Lung (tissue), 13 donors: ENCODE measurements around the gene MATR3. TPM values are rescaled to one million over a fixed set of nuclear protein-coding genes. Genes with fewer than 3 reads are reported as not detected.

Experiments used
- ATAC-seq: fragments of 200-7000 bp; cut with Tn5 transposase; one replicate; pipeline ENCODE4 v1.9.1; 2020; ENCODE audit warnings: moderate number of reproducible peaks; ENCODE audit not compliant: insufficient read depth, low FRiP score
- DNase-seq, 3 donors: peaks; one replicate each; pipeline ENCODE4 v3.0.0-alpha.2; 2013 to 2017
- H3K27ac ChIP-seq, 2 donors: one replicate each; pipeline ENCODE4 v1.5.1; 2013; ENCODE audit warnings: mild to moderate bottlenecking in 2 of 2, moderate library complexity in 2 of 2, control low read depth in 1 of 2, inconsistent platforms in 1 of 2, low read depth in 1 of 2, low read length in 1 of 2
- H3K27me3 ChIP-seq, 3 donors: one replicate each; pipeline ENCODE4 v1.5.1; 2013; ENCODE audit warnings: low read length in 2 of 3; ENCODE audit not compliant: control insufficient read depth in 3 of 3, insufficient read depth in 3 of 3
- H3K36me3 ChIP-seq, 4 donors: one replicate each; pipeline ENCODE4 v1.5.1; 2013; ENCODE audit warnings: low read length in 4 of 4, mild to moderate bottlenecking in 1 of 4, moderate library complexity in 1 of 4; ENCODE audit not compliant: control insufficient read depth in 4 of 4, insufficient read depth in 4 of 4
- H3K4me1 ChIP-seq, 5 donors: one replicate each; pipeline ENCODE4 v1.5.1; 2013; ENCODE audit warnings: low read length in 5 of 5, mild to moderate bottlenecking in 2 of 5, moderate library complexity in 1 of 5; ENCODE audit not compliant: control insufficient read depth in 5 of 5, insufficient read depth in 5 of 5
- H3K4me3 ChIP-seq: one replicate; pipeline ENCODE4 v1.5.1; 2013; ENCODE audit warnings: mild to moderate bottlenecking, control low read depth, moderate library complexity
- H3K9ac ChIP-seq, 2 donors: one replicate each; pipeline ENCODE4 v1.5.1; 2013; ENCODE audit warnings: low read length in 2 of 2, control low read depth in 1 of 2; ENCODE audit not compliant: insufficient read depth in 1 of 2
- H3K9me3 ChIP-seq, 4 donors: one replicate each; pipeline ENCODE4 v1.5.1; 2013; ENCODE audit warnings: low read length in 3 of 4, mild to moderate bottlenecking in 1 of 4, moderate library complexity in 1 of 4; ENCODE audit not compliant: control insufficient read depth in 4 of 4, insufficient read depth in 3 of 4
- CTCF ChIP-seq: IDR thresholded peaks from 2 replicates; pipeline ENCODE4 v1.5.1; 2012; ENCODE audit warnings: mild to moderate bottlenecking; ENCODE audit errors: control extremely low read depth, extremely low read depth
- WGBS, 2 donors: extraction: QIAGEN DNeasy Blood & Tissue Kit; methylation state at CpG; one replicate each; pipeline ENCODE4 v1.1.7; 2013; 5-methylcytosine and 5-hydroxymethylcytosine counted together
- polyA plus RNA-seq, 2 donors: library from polyadenylated mRNA; stranded (reverse); fragments of 200-250 nt; gene quantifications; one replicate each; pipeline ENCODE4 v1.2.1, GENCODE V29; 2013
- small RNA-seq: library from RNA; depleted of rRNA; stranded (forward); fragments of <200 nt; gene quantifications from one replicate; pipeline ENCODE3, GENCODE V24; 2014; ENCODE audit warnings: low replicate concordance
- total RNA-seq, 2 donors: library from RNA; depleted of rRNA in 1 of 2; stranded (reverse); fragments of >200 nt in 1 of 2; gene quantifications; one replicate each; pipeline ENCODE4 v1.2.1, GENCODE V29; 2014 to 2021
- donor health status: control.
- donor health status: control.
- donor health status: Bipolar disorder and iron deficiency.
- donor health status: healthy.
- donor health status: DM: yes; HTN: yes; CAD: no.

MATR3 gene
- total and polyA plus RNA-seq, 4 donors = 89.9 to 461 (median 100) TPM

DNA sequence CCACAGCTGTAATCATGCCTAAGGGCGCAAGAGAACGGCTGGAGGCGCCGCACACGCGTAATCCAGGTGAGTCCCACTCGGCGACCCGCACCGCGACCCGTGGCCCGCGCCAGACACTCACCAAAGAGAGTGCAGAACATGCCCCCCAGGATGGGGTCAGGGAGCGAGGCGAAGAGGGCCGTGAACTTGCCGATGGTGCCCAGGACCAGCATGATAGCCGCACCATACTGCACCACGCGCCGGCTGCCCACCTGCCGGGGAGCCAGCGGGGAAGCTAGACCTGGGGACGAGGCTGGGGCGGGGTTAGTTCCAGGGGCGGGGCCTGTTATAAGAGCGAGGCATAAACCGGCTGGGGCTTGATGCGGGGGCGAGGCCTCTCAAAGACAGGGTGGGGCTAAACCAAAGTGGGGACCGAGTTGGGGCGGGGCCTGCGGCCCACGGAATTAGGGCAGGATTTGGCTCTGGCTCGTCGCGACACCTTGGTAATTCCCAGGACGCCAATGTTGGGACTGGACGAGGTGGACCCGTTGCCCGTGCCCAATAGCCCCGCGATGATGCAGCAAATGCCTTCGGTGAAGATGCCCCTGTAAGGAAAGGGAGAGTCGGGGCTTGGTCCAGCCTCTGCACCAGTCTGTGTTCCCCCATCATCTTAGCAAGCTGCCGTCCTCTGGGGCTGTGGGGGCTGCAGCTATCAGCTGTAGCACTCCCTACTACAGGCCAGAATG lies 84.7 kb downstream of the MATR3 start:
- no peaks in the 10 kb centered on the region for H3K9me3 ChIP-seq
- peaks cover 0 to 3% (median 0%) of the 10 kb centered on the region in 5 donors for H3K4me1 ChIP-seq
- ATAC-seq (no peak), DNase-seq (no peak)
- no peak overlapping the region for H3K4me3 ChIP-seq
- 72 to 74% methylated on average over 47 of the region's 47 CpGs for WGBS, 2 donors
- H3K36me3 ChIP-seq = peaks cover 0 to 11% (median 5%) of the 10 kb centered on the region in 4 donors
- H3K9ac ChIP-seq = no peak overlapping the region
- H3K27me3 ChIP-seq = no peaks in the 10 kb centered on the region
- TF ChIP-seq CTCF = no peak
- H3K27ac ChIP-seq = no peak overlapping the region

- DNase-seq = no peak
- 76 to 81% methylated on average over 13 of the region's 13 CpGs for WGBS, 2 donors
- Histone ChIP-seq H3K4me3 (no peak overlapping the region), H3K9ac (no peak overlapping the region), H3K27me3 (no peaks in the 10 kb centered on the region), H3K27ac (no peak overlapping the region), H3K36me3 (peaks cover 0 to 8% (median 1%) of the 10 kb centered on the region in 4 donors), H3K4me1 (peaks cover 0 to 6% (median 0%) of the 10 kb centered on the region in 5 donors), H3K9me3 (no peaks in the 10 kb centered on the region)
- no peak for ATAC-seq
- TF ChIP-seq CTCF = no peak
Measured at GRCh38 chr5:139378941-139379361, 85.4 kb downstream of the MATR3 start.

DNA sequence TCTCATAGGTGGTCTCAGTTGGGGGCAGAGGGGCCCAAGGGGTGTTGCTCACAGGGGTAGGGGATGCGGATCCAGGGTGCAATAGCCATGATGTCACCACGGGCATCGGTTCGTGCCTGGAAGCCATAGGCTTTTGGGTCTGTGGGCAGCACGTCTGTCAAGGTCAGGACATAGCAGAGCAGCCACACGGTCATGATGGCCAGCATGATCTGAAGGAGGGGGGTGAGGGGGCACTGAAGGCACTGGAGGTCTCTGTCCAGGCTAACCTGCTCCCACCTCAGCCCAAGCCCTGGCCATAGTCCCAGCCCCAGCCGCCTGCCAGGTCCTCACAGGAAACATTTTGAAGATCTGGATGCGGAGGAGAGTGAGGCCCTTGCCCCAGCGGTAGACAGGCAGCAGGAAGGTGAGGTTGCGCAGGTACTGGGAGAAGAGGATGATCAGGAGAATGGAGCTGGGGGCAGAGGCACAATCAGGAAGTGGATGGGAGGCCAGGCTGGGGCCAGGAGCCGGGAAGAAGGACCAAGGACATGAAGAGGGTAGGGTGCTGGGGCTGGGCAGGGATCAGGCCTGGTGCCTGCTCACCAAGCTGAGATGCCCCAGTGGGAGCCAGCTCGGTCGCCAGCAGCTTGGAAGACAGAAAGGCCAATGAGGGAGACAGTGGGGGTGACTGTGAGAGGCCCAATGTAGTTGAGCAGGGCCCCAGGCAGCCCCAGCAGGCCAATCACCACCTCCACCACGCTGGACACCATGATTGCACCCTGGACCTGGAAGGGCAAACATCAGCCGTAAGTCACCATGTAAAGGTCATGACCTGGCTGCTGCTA lies 86.3 kb downstream of the MATR3 start:
- no peaks in the 10 kb centered on the region for H3K27me3 ChIP-seq
- H3K27ac ChIP-seq = no peak overlapping the region
- peaks cover 0 to 4% (median 1%) of the 10 kb centered on the region in 4 donors for H3K36me3 ChIP-seq
- DNase-seq = no peak
- WGBS, 2 donors = 89 to 91% methylated on average over 15 of the region's 15 CpGs
- no peaks in the 10 kb centered on the region for H3K9me3 ChIP-seq
- no peak overlapping the region for H3K9ac ChIP-seq
- no peak for TF ChIP-seq CTCF
- no peak for ATAC-seq
- H3K4me1 ChIP-seq = peaks cover 0 to 6% (median 0%) of the 10 kb centered on the region in 5 donors
- H3K4me3 ChIP-seq = no peak overlapping the region

Small RNAs within 50 kb of the gene (small RNA-seq; reads per million reads assigned to genes)
- gene RNA5SP195 (not detected), gene SNORA74A (6.1 reads per million, percentile 95 among the genes with 10 or more reads in this experiment), gene SNORA74D (4.7 reads per million, percentile 94 among the genes with 10 or more reads in this experiment)

Other genes starting within 250 kb of the MATR3 start
- 10 to 100 TPM; 38.5 to 77.6 TPM for gene SIL1, start 95.4 kb upstream of the MATR3 start, total RNA-seq
- 100 to 1,000 TPM in 1 of 2 donors, 10 to 100 TPM in 1; 79.2 to 109 TPM for gene SIL1, start 95.4 kb upstream of the MATR3 start, polyA plus RNA-seq
- 10 to 100 TPM; 55.6 to 82.3 TPM for gene PAIP2, start 48.1 kb downstream of the MATR3 start, total RNA-seq
- 10 to 100 TPM; 58.9 to 83.1 TPM for gene PAIP2, start 48.1 kb downstream of the MATR3 start, polyA plus RNA-seq
- gene SLC23A1, start 89.6 kb downstream of the MATR3 start, total RNA-seq = 1 to 10 TPM; 1.3 to 4.4 TPM
- gene SLC23A1, start 89.6 kb downstream of the MATR3 start, polyA plus RNA-seq = under 1 TPM; 0.30 to 0.32 TPM
- 10 to 100 TPM; 12.2 to 14.8 TPM for gene MZB1, start 96.2 kb downstream of the MATR3 start, total RNA-seq
- gene MZB1, start 96.2 kb downstream of the MATR3 start, polyA plus RNA-seq = 10 to 100 TPM in 1 of 2 donors, 1 to 10 TPM in 1; 2.5 to 13.4 TPM
- gene PROB1, start 101.4 kb downstream of the MATR3 start, total RNA-seq = 1 to 10 TPM in 1 of 2 donors, under 1 TPM in 1; 0.46 to 2.2 TPM
- gene PROB1, start 101.4 kb downstream of the MATR3 start, polyA plus RNA-seq = under 1 TPM; 0.33 to 0.98 TPM
- gene SPATA24, start 110.3 kb downstream of the MATR3 start, total RNA-seq = 1 to 10 TPM; 4.2 to 5.8 TPM
- gene SPATA24, start 110.3 kb downstream of the MATR3 start, polyA plus RNA-seq = 10 to 100 TPM in 1 of 2 donors, 1 to 10 TPM in 1; 6.6 to 11.1 TPM
- gene DNAJC18, start 145.8 kb downstream of the MATR3 start, total RNA-seq = 1 to 10 TPM; 8.0 to 9.4 TPM
- 10 to 100 TPM in 1 of 2 donors, 1 to 10 TPM in 1; 2.2 to 10.7 TPM for gene DNAJC18, start 145.8 kb downstream of the MATR3 start, polyA plus RNA-seq
- gene ECSCR, start 169.0 kb downstream of the MATR3 start, total RNA-seq = 10 to 100 TPM; 46.2 to 46.7 TPM
- gene ECSCR, start 169.0 kb downstream of the MATR3 start, polyA plus RNA-seq = 10 to 100 TPM; 24.6 to 55.7 TPM
- gene SMIM33, start 177.3 kb downstream of the MATR3 start, total RNA-seq = not detected
- under 1 TPM in 1 of 2 donors, not detected in 1; 0.17 TPM for gene SMIM33, start 177.3 kb downstream of the MATR3 start, polyA plus RNA-seq
- gene STING1, start 189.0 kb downstream of the MATR3 start, total RNA-seq = 100 to 1,000 TPM; 144 to 204 TPM
- 100 to 1,000 TPM in 1 of 2 donors, 10 to 100 TPM in 1; 54.3 to 114 TPM for gene STING1, start 189.0 kb downstream of the MATR3 start, polyA plus RNA-seq